ENCODE data around the gene KLHL35.

The KLHL35 gene

DNA sequence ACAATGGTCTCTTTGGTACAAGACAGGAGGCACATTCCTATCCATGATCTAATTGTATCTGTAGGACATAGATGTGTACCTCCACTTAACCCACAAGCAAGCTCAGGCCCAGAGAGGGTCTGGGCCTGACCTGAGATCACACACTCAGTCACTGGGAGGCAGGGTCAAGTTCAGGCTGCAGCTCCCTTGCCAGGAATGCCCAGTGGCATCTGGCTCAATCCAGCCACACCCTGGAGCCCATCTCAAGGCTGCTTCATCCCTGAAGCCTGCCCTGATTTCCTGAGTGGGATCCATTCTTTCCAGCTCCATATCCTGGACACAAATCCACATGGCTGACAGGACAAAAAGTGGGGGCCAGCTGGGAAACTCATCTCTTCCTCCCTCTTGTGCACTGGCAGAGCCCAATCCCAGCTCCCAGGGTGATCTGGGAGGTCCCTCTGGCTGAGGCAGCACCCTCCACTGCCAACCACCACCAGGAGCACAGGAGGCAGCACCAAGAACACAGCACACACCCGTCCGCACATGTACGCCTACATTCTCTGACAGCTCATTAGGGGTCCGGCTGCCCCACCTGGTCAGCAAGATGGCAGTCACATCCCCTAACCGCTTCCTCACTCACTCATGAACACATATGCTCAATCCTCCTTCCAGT is 39.2 kb upstream of the KLHL35 start:
- no peak for TF ChIP-seq CTCF (IDR thresholded peaks at IDR 0.05)
- no peak for TF ChIP-seq ZFX (IDR thresholded peaks at IDR 0.05; ENCODE audit: borderline replicate concordance)
- H3K27ac ChIP-seq, result no peak overlapping the region

GRCh38 chr11:75471176-75471973 is 38.4 kb upstream of the KLHL35 start:
- H3K27ac ChIP-seq, result no peak overlapping the region
- TF ChIP-seq ZFX (IDR thresholded peaks at IDR 0.05; ENCODE audit: borderline replicate concordance) (no peak), CTCF (IDR thresholded peaks at IDR 0.05) (no peak)

- TF ChIP-seq ZFX (IDR thresholded peaks at IDR 0.05; ENCODE audit: borderline replicate concordance), result no peak
- no peak for TF ChIP-seq CTCF (IDR thresholded peaks at IDR 0.05)
- no peak overlapping the region for H3K27ac ChIP-seq
These were observed 37.6 kb upstream of the KLHL35 start for GRCh38 chr11:75470476-75471080.

- TF ChIP-seq ZFX (IDR thresholded peaks at IDR 0.05; ENCODE audit: borderline replicate concordance) (no peak), CTCF (IDR thresholded peaks at IDR 0.05) (no peak)
These were observed 36.9 kb upstream of the KLHL35 start for GRCh38 chr11:75469785-75470405.

DNA sequence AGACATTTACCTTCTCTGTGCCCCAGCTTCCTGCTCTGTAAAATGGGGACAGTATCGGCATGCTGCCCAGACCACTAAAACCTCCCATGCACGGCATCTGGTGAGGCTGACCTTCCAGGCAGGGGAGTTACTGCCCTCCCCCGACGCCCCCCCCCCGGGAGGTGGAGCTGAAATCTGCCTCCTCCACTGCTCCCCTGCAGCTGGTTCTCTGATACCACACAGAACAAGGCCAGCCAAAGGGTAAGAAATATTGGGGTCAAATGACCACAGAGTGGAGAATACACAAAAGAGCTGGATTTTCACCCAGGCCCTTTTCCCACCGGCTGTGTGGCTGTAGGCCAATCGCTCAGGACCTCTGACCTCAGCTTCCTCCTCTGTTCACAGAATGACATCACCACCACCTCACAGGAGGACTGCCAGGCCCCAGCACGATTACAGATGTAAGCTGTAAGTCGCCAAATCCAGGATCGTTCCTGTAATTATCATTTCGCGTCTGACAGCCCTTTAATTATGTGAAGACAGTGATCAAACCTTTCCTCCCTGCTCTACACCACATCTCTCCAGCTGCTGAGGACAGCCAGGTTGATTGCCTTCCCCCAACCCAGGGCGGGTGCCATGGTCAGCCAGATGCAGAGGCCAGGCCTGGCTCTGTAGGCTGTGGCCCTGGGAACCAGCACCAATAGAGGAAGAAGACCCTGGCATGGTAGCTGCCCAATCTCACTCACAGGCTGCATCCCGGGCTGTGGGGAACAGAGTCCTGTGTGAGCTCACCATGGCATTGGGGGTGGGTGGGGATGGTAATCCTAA is 35.7 kb upstream of the KLHL35 start:
- TF ChIP-seq CTCF (IDR thresholded peaks at IDR 0.05) (no peak), ZFX (IDR thresholded peaks at IDR 0.05; ENCODE audit: borderline replicate concordance) (no peak)
- no peak overlapping the region for H3K27ac ChIP-seq

More at GRCh38 chr11:75469785-75470405, 36.9 kb upstream of the KLHL35 start:
- H3K27ac ChIP-seq, result no peak overlapping the region

DNA sequence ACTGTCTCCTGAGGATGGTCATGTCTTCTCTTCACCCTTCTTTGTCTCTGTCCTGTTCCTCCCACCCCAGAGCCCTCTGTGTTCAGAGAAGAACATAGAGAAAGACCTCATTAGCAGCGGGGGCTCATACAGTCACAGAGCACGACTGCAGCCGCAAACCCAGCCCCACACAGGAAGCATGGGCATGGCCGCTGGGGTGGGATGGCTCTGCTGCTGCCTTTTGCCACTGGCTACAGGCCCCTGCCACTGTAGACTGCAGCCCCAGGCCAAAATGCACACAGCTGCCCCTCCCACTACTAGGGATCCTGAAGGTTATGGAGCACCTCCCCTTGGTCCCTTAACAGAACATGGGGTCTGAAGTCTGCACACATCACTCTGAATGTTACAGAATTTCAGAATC is 34.9 kb upstream of the KLHL35 start:
- no peak overlapping the region for H3K27ac ChIP-seq
- no peak for TF ChIP-seq ZFX (IDR thresholded peaks at IDR 0.05; ENCODE audit: borderline replicate concordance)
- TF ChIP-seq CTCF (IDR thresholded peaks at IDR 0.05), result no peak
